Glomerular endothelial cell (primary cell): Measurements from ENCODE around the gene CYGB. TPM values are rescaled to one million over a fixed set of nuclear protein-coding genes. Genes with fewer than 3 reads are reported as not detected.
"Not testable (repeated sequence)": the region's sequence is repeated elsewhere in the genome, so short reads cannot be mapped to it uniquely, and the experiment has no call there.

Experiments
- DNase-seq: peaks from one replicate; pipeline ENCODE4 v3.0.0-alpha.2; 2011; ENCODE audit warnings: low read depth, low spot score; ENCODE audit errors: extremely low read depth
- total RNA-seq: library from RNA; depleted of rRNA; stranded (reverse); fragments of >200 nt; gene quantifications from 2 replicates; pipeline ENCODE4 v1.2.3, GENCODE V29; 2015

Gene CYGB
- total RNA-seq, 1 donor from 2014 or later = 7.0 TPM

DNA sequence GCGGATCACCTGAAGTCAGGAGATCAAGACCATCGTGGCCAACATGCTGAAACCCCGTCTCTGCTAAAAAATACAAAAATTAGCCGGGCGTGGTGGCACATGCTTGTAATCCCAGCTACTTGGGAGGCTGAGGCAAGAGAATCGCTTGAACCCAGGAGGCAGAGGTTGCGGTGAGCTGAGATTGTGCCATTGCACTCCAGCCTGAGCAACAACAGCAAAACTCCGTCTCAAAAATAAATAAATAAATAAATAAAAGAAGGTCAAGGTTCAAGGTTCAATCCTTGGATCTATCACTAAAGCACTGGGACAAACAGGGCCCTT, 12.0 kb downstream of the CYGB start:
- not testable (repeated sequence) for DNase-seq

DNA sequence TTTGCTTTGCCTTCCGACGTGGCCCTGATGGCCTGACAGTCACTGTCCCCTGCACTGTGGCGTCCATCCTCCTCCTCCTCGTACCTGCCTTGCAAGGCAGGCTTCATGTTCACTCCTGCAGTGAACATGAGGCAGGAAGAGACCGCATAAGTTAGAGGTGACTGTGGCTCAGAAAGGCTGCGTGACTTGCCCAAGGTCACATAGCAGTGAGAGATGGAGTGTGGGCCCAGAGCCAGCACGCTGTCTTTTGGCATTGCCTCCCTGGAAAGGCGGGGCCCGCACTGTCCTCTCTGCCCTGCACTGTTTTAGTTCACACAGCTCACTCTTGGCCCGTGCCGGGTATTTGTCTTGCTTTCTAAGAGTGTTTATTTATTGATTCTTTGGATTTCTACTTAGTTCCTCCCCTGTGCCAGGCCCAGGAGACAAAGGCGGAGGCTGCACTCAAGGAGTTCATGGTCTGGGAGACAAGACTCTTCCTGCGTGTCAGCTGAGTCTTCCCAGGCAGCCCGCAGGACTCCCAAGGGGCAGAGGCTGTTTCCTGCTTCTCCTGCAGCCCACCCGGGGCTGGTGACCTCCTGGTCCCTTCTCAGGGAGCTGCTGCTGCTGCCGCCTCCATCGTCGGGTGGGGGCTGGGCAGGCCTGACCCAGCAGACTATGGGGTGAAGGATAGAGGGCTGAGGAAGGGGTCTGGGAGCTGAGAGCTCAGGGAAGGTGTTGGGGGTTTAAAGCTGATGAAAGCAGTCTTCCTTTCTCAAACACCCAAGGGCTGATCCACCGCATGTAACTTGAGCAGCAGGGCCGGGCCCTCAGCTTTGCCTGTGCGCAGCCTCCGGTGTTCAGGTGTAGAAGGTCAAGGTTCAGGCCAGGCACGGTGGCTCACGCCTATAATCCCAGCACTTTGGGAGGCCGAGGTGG, 12.7 kb downstream of the CYGB start:
- no peak for DNase-seq

GRCh38 chr17:76523084-76524037, 14.1 kb downstream of the CYGB start:
- DNase-seq = no peak

DNA sequence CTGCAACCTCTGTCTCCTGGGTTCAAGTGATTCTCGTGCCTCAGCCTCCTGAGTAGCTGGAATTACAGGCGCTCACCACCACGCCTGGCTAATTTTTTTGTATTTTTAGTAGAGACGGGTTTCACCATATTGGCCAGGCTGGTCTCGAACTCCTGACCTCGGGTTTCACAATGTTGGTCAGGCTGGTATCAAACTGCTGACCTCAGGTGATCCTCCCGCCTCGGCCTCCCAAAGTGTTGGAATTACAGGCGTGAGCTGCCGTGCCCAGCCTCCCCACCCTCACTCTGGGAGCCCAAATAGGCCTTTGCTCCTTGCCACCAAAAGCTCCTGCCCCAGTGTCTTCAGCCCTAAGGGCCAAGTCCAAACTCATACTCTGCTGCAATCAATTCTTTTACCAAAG, 15.8 kb downstream of the CYGB start:
- DNase-seq = not testable (repeated sequence)

- no peak for DNase-seq
Observed at GRCh38 chr17:76521262-76521661, 16.2 kb downstream of the CYGB start.

DNA sequence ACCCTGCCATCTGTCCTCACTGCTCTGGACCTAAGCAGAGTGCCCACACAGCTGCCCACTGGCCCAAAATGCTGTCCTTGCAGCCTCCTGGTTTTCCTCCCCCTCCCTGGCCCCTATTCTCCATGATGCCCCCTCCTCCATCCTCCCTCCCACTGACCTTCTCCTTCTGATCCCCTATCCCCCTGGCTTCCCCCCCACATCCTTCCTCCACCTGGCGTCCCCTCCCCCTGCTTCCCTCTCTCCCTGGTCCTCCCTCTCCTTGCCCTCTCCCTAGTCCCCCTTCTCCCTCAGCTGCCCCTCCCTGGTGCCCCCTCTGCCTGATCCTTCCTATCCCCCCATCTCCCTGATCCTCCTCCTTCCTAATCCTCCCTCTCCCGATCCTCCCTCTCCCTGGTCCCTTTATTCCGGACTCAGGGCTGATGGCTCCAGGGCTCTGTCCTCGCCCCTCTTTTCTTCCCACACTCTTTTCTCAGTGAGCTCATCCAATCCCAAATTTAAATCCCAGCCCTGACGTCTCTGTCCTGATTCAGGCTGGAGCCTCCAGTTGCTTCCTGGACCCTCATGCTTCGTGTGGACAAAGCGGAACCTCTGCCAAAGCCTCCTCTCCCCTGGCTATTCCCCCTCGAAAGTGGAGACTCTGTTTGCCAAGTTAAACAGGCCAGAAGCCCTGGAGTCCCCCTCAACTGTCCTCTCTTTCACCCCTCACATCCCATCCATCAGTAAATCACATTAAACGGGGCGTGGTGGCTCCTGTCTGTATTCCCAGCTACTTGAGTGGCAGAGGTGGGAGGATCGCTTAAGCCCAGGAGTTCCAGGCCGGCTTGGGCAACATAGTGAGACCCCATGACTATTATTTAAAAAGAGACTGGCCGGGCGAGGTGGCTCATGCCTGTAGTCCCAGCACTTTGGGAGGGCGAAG, 18.2 kb downstream of the CYGB start:
- no peak for DNase-seq

- no peak for DNase-seq
Observed at GRCh38 chr17:76517638-76518038, 19.9 kb downstream of the CYGB start.

DNA sequence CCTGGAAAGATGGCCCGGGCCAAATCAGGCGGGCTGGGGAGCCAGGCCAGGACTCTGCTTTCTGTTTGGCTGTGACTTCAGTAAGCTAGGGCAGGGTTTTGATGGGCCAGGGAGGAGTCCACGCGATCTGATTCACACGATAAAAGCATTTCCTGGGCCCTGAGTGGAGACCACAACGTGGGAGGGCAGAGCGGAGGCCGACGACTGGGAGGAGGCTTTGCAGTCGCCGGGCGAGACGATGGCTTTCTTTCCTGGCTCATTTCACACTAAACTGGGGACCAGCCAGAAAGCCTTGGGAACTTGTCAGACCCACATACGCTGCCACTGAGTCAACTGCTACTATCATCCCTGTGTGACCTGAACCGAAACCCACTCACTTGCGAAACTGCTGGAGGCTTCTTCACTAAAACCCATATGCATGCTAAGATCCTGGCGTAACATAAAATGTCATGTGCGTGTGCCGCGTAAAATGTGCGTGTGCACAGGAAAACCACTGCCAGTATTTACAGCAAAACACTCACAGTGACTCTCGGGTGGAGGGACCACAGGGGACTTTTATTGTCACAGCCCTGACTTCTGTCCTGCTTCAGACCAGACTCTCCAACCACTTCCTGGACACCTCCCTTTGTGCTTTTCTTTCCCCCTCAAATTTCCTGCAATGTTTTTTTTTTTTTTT, 22.1 kb downstream of the CYGB start:
- no peak for DNase-seq

DNA sequence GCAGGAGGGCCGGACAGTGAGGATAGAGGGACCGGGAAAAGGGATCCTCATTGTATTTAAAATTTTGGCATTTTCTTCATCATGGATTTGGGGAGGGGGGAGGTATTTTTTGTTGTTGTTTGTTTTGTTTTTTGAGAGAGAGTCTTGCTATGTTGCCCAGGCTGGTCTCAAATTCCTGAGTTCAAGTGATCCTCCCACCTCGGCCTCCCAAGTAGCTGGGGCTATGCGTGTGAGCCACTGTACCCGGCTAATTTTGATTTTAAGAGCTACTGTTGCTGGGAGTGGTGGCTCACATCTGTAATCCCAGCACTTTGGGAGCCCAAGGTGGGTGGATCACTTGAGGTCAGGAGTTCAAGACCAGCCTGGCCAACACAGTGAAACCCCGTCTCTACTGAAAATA, 23.2 kb downstream of the CYGB start:
- DNase-seq = not testable (repeated sequence)

DNA sequence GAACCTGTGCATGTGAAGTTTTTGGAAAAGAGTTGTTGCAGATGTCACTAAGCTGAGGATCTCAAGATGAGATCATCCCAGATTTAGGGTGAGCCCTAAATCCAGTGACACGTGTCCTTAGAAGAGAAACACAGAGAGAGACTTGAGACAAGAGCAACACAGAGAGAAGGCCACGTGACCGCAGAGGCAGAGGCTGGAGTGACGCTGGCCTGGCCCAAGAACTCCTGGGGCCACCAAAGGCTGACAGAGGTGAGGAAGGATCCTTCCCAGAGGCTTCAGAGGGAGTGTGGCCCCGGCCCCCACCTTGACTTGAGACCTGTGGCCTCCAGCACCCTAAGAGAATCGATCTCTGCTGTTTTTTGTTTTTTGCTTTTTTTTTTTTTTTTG, 24.2 kb downstream of the CYGB start:
- no peak for DNase-seq

- DNase-seq = no peak
Observed at GRCh38 chr17:76512366-76513305, 24.9 kb downstream of the CYGB start.

GRCh38 chr17:76511668-76512365, 25.7 kb downstream of the CYGB start:
- DNase-seq = no peak

DNA sequence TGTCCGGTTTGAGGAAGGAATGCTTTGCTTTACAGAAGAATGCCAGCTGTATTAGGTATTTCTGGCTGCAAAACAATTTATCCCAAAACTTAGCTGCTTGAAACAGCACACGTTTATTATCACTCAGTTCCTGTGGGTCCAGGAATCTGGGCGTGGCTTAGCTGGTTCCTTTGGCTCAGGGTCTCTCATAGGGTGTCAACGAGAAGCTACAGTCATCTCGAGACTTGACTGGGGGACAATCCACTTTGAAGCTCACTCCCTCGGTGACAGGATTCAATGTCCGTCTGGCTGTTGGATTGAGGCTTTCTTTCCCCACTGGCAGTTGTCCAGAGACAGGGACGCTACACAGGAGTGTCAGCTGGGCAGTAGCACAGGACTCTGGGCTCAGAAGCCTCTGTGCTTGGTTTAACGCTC, 26.7 kb downstream of the CYGB start:
- DNase-seq = no peak

GRCh38 chr17:76508472-76509063, 28.9 kb downstream of the CYGB start:
- DNase-seq = not testable (repeated sequence)

- DNase-seq = no peak
Observed at GRCh38 chr17:76506408-76507345, 30.8 kb downstream of the CYGB start.

DNA sequence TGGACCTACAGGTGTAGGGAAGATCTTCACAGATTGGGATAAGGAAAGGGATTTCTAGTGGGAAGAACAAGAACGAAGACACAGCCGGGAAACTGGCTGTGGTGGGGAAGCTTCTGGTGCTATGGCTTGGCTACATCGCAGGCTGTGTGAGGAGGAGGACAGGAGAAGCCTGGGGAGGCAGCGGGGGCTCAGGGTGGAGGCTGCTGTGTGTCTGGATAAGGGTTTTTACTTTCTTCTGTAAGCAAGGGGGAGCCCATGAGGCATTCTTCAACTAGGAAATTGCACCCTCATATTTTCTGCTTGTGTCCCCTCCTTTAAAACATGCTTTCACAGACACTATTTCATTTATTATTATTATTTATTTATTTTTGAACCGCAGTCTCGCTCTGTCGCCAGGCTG, 33.4 kb downstream of the CYGB start:
- no peak for DNase-seq
